ACHN (cell line): ENCODE results near the gene NUBP2.

Experiments
- DNase-seq: peaks from one replicate; pipeline ENCODE4 v3.0.0-alpha.2; 2015
- in situ Hi-C: cut with HindIII; loops from 2 replicates; pipeline ENCODE4 v1.10.0; 2017; ENCODE audit warnings: low sequenced_read_pairs, low pct_ligation_motif_present, low pct_unique_long_range_greater_than_20kb

NUBP2 gene

GRCh38 chr16:1779234-1779701 lies 3.5 kb upstream of the NUBP2 start:
- in situ Hi-C loops = no loop called here
- DNase-seq = no peak

DNA sequence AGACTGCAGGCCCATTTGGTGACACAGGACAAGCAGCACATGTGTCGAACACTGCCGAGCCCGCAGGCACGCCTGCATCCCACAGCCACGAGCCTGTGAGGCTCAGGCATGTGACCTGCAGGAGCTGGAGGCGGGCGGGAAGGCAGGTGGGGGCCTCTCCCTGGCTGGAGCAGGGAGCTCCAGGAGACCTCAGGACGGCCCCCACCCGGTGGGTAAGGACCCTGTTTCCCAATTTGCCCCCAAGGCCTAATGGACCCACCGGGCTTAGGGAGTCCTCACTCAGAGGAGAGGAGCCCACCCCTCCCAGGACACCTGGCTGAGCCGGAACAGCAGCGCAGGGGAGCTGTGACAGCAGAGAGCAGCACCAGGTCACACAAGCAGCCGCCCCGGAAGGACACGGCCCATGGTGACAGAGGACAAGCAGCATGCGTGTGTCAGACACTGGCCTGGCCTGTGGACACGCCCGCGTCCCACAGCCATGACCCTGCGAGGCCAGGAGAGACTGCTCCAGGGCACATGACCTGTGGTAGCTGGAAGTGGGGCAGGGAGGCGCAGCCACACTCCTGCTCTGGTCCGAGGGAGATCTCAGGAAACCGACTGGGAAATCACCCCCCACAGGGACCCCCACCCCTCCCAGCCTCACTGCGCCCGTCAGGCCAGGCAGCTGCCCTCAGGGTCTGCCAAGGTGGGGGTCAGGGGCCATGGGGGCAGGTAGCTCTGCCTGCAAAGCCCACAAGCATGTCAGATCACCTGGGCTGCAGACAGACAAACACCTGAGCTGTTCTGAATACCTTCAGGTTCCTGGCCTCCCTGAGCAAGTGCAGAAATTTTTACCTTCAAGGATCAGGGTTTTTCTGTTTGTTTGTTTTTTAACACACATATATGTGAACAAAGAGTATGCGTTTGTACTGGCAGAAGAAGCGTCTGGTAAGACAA lies 2.8 kb upstream of the NUBP2 start:
- in situ Hi-C loops = no loop called here

DNA sequence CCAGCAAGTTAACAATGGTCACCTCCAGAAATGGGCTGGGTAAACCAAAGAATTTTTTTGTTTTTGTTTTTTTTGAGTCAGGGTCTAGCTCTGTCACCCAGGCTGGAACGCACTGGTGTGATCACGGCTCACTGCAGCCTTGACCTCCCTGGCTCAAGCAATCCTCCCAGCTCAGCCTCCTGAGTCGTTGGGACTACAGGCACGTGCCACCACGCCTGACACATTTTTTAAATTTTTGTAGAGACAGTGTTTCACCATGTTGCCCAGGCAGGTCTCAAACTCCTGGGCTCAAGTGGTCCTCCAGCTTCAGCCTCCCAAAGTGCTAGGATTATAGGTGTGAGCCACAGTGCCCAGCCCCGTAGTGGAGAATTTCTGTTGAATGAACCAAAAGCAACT lies 2.1 kb upstream of the NUBP2 start:
- in situ Hi-C loops = no loop called here
- DNase-seq = no peak

More for the DNA sequence above, 2.8 kb upstream of the NUBP2 start:
- DNase-seq = no peak

DNA sequence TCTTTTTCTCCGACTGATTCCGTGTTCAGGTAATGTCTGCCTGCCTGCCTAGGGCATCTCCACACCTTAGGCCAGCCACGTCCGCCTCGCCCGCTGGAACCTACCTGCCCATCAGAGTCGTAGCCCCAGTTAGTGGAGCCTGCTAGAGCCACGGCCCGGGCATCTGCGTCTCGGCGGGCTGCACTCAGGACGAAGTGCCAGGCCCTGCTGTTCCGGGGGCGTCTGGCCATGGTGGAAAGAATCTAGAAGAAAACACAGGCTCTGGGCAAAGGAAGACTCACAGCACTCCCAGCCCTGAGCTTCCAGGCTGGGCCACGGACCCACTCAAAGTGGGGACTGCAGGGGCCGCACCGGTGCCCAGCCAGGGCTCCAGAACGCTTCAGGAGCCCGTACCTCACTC lies 1.5 kb upstream of the NUBP2 start:
- DNase-seq = no peak
- in situ Hi-C loops = no loop called here

DNA sequence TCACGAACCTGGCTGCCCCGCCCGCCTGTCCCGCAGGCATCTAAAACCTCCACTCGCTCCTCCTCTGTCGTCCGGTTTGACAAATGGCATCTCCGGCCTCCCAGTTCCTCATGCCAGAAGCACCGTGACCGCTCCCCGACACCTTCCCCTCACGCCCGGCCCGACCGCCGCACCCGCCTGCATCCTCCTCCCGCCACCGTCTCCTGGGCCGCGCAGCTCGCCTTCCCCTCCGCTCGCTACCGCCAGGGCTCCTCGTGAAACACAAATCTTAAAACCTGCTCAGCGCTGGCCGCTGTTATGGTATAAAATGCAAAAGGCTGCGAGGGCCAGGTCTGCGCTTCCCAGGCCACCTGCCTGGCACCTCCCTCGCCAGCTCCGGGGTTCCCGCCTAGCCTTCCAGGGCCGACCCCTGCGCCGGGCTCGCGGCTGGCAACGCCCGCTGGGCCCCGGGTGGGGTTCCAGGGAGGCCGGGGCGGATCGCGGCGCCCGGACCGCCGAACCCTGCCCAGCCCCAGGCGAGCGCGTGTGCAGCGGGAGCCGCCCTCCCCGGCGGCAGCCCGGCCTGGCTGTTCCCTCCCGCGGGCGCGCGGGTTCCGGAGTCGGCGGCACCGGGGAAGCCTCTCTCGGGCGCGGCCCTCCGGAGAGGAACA lies 877 bp upstream of the NUBP2 start:
- DNase-seq = peak; percentile 41
- in situ Hi-C loops = no loop called here

- in situ Hi-C loops = no loop called here
- no peak for DNase-seq
Measured at GRCh38 chr16:1784977-1785845, 2.5 kb downstream of the NUBP2 start.

- in situ Hi-C loops = no loop called here
- DNase-seq = no peak
Measured at GRCh38 chr16:1785846-1786170, 3.0 kb downstream of the NUBP2 start.

GRCh38 chr16:1786242-1787055 lies 3.7 kb downstream of the NUBP2 start:
- in situ Hi-C loops = no loop called here
- no peak for DNase-seq

- in situ Hi-C loops = no loop called here
- no peak for DNase-seq
Measured at GRCh38 chr16:1787056-1787321, 4.2 kb downstream of the NUBP2 start.

GRCh38 chr16:1787322-1788094 lies 4.7 kb downstream of the NUBP2 start:
- DNase-seq = no peak
- in situ Hi-C loops = no loop called here

DNA sequence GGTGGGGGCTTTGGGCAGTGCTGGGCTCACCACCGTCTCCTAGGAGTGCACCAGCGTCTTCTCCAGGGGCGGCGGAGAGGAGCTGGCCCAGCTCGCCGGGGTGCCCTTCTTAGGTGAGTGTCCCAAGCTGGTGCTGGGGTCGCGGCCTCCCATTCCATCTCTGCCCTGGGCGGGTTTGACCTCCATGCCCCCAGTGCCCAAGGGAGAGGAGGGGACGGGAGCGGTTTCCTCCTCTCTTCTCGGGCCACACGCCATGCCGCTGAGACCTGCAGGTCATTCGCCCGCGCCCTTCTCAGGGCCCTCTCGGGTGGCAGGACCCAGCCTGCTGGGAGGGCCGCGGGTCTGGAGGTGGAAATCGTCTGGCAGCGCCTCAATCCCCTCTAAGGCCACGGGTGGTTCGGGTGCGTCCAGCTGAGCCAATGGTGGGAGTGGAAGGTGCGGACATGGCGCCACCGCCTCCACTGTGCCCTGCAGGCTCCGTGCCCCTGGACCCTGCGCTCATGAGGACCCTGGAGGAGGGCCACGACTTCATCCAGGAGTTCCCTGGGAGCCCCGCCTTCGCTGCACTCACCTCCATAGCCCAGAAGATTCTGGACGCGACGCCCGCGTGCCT lies 5.4 kb downstream of the NUBP2 start:
- in situ Hi-C loops = no loop called here
- no peak for DNase-seq

DNA sequence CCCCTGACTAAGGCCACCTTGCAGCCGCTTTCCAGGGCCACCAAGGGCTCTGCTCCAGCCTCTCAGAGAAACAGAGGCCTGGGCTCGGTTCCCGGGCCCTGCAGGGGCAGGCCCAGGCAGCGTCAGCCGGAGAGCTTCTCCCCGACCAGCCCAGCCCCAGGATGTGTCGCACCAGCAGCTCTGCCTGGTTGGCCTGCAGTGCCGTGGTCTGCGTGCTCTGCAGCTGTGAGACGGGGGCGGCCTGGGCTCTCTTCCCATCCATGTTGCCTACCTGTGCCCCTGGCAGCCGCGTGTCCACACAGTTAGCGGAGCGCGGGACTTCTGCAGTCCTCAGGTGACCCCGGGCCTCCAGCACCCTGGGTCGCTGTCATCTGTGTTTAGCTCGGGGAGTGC lies 5.9 kb downstream of the NUBP2 start:
- in situ Hi-C loops = no loop called here
- DNase-seq = no peak

GRCh38 chr16:1789643-1790045 lies 6.9 kb downstream of the NUBP2 start:
- no peak for DNase-seq
- in situ Hi-C loops = no loop called here

- no peak for DNase-seq
Measured at GRCh38 chr16:1790261-1790610, 7.5 kb downstream of the NUBP2 start.

DNA sequence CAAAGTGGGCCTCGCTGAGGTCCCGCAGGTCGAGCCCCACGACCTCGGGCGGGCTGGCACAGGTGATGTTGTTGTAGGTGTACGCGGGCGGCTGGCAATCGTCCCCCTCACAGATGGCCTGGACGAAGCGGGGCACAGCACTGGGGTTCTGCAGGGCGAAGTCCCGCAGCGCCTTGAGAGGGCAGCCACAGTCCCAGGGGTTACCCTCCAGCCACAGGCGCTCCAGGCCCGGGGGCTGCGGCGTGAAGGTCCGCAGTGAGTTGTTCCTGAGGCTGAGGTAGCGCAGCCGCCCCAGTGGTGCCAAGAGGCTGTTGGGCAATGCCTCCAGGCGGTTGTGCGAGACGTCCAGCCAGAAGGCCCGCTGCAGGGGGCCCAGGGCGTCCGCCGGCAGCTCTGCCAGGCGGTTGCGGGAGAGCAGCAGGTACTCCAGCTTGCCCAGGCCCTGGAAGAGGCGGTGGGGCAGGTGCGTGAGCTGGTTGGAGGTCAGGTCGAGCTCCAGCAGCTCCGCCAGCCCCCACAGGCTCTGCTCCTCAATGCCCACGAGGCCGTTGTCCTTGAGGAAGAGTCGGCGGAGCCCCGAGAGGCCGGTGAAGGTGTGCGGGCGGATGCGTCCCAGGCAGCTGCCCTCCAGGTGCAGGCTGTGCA lies 8.0 kb downstream of the NUBP2 start:
- DNase-seq = no peak
- in situ Hi-C loops = no loop called here

More at GRCh38 chr16:1790261-1790610, 7.5 kb downstream of the NUBP2 start:
- in situ Hi-C loops = no loop called here

DNA sequence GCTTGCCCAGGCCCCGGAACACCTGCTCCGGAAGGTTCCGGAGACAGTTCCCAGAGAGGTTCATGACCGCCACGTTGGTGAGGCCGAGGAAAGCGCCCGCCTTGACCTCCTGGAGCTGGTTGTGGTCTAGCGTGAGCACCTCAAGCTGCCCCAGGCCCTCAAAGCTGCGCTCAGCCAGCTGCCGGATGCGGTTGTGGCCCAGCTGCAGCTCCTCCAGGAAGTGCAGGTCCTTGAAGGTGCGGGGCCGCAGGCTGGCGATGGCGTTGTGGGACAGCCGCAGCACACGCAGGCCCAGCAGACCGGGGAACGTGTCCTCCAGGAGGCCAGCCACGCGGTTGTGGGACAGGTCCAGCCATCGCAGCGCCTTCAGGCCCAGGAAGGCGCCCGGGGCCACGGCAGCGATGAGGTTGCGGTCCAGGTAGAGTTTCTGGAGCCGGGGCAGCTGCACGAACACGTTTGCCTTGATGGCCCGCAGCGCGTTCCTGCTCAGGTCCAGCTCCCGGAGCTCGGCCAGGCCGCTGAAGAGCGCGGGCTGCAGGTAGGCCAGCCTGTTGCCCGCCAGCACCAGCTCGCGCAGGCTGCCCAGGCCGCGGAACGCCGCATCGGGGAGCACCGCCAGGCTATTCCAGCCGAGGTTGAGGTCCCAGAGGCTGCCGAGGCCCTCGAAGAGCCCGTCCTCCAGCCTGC lies 8.6 kb downstream of the NUBP2 start:
- in situ Hi-C loops = no loop called here
- DNase-seq = no peak
